Spleen (tissue), 11 donors: ENCODE results near the gene SLC4A9. TPM values are rescaled to one million over a fixed set of nuclear protein-coding genes. Genes with fewer than 3 reads are reported as not detected.

Experiments
- DNase-seq: peaks from one replicate; pipeline ENCODE4 v3.0.0-alpha.2; 2020
- H3K27ac ChIP-seq, 8 donors: fragments of 200-600 bp; sonication (generic) in 7 of 8; 1 replicate in 4 of 8; 2 replicates in 4 of 8; pipeline versions ENCODE4 v1.5.0 to v1.8.0; 2016 to 2021; ENCODE audit warnings: inconsistent platforms in 4 of 8, mild to moderate bottlenecking in 4 of 8, moderate library complexity in 1 of 8
- H3K27me3 ChIP-seq, 7 donors: fragments of 200-600 bp; sonication (generic) in 6 of 7; replicated peaks in 1 of 7; 1 replicate in 4 of 7; 2 replicates in 3 of 7; pipeline versions ENCODE4 v1.5.0 to v1.8.0; 2016 to 2021; ENCODE audit warnings: inconsistent platforms in 3 of 7, mild to moderate bottlenecking in 1 of 7
- H3K36me3 ChIP-seq, 6 donors: fragments of 200-600 bp; sonication (generic) in 5 of 6; 1 replicate in 4 of 6; 2 replicates in 2 of 6; pipeline versions ENCODE4 v1.5.0 to v1.8.0; 2016 to 2021; ENCODE audit warnings: inconsistent platforms in 2 of 6
- H3K4me1 ChIP-seq, 6 donors: fragments of 200-600 bp; sonication (generic) in 5 of 6; 1 replicate in 3 of 6; 2 replicates in 3 of 6; pipeline versions ENCODE4 v1.5.0 to v1.8.0; 2016 to 2021; ENCODE audit warnings: inconsistent platforms in 3 of 6
- H3K4me3 ChIP-seq, 8 donors: fragments of 200-600 bp; sonication (generic) in 7 of 8; 1 replicate in 4 of 8; 2 replicates in 4 of 8; pipeline versions ENCODE4 v1.5.0 to v1.8.0; 2016 to 2021; ENCODE audit warnings: inconsistent platforms in 4 of 8, mild to moderate bottlenecking in 4 of 8, moderate library complexity in 2 of 8
- H3K9me3 ChIP-seq, 8 donors: fragments of 200-600 bp; sonication (generic) in 7 of 8; 1 replicate in 4 of 8; 2 replicates in 4 of 8; pipeline versions ENCODE4 v1.5.0 to v1.8.0; 2016 to 2021; ENCODE audit warnings: inconsistent platforms in 4 of 8
- CTCF ChIP-seq, 11 experiments: fragments of 200-600 bp in 7 of 11; fragments of 450-650 bp in 4 of 11; sonication (generic) in 4 of 11; IDR thresholded peaks in 8 of 11; conservative IDR thresholded peaks in 3 of 11; 1 replicate in 7 of 11; 2 replicates in 4 of 11; pipeline versions ENCODE4 v1.4.0 to v1.8.0; 2016 to 2021; ENCODE audit warnings: antibody characterized with exemption in 11 of 11, inconsistent platforms in 4 of 11, mild to moderate bottlenecking in 1 of 11
- POLR2A ChIP-seq, 3 donors: fragments of 450-650 bp; IDR thresholded peaks; one replicate each; pipeline ENCODE4 v1.5.1; 2017; ENCODE audit warnings: antibody characterized with exemption in 3 of 3, mild to moderate bottlenecking in 1 of 3
- POLR2AphosphoS5 ChIP-seq, 3 donors: sonication (generic); formaldehyde crosslinking; IDR thresholded peaks; one replicate each; pipeline ENCODE4 v1.5.1; 2017; ENCODE audit warnings: antibody characterized with exemption in 3 of 3
- WGBS, 5 donors: extraction: QIAGEN DNeasy Blood & Tissue Kit in 3 of 5; methylation state at CpG; one replicate each; pipeline versions ENCODE4 v1.1.5 to v1.1.7; 2013 to 2018; 5-methylcytosine and 5-hydroxymethylcytosine counted together
- intact Hi-C: fragments of 100-400 bp; cut with DNase I; formaldehyde crosslinking; loops from one replicate; pipeline ENCODE4 v1.15.0; 2023; ENCODE audit warnings: low total_unique reads
- polyA plus RNA-seq, 3 donors: library from polyadenylated mRNA; stranded (reverse); fragments of 200-250 nt; gene quantifications; one replicate each; pipeline ENCODE4 v1.2.1, GENCODE V29; 2013
- total RNA-seq, 7 donors: library from RNA; depleted of rRNA in 3 of 7; stranded (reverse); fragments of >200 nt in 3 of 7; fragmentation: NEBNext Ultra II Directional in 4 of 7; extraction: Animal tissue kit (Norgen Biotek cat#: 25700) in 4 of 7; gene quantifications; one replicate each; pipeline versions ENCODE4 v1.1.0 to v1.2.1, GENCODE V29; 2016 to 2021
- donor health status: healthy with polysubstance abuse.
- donor health status: DM: no; HTN: no; CAD: no; lungs with moderate emphysema.
- donor health status: DM: no; HTN: no; CAD: no.
- donor health status: Bipolar disorder and iron deficiency.
- donor health status: healthy.
- donor health status: DM: no; HTN: no; CAD: no.
- donor health status: DM: yes; HTN: yes; CAD: no.

SLC4A9 gene
- total and polyA plus RNA-seq, 10 donors = 0.03 to 0.54 (median 0.10) TPM; not detected in 3

- H3K36me3 ChIP-seq = no peaks in the 10 kb centered on the region
- peak overlapping the region in 1 of 8 donors; percentile 1 for H3K27ac ChIP-seq
- no peak for TF ChIP-seq CTCF (IDR thresholded peaks at IDR 0.05 in 8 of 11, conservative IDR thresholded peaks at IDR 0.05 in 3 of 11)
- no peak for DNase-seq
- no peaks in the 10 kb centered on the region for H3K27me3 ChIP-seq
- peaks cover 0 to 13% (median 4%) of the 10 kb centered on the region in 6 donors for H3K4me1 ChIP-seq
- no peak overlapping the region for H3K4me3 ChIP-seq
- intact Hi-C loops = no loop called here
- H3K9me3 ChIP-seq = peaks cover 0 to 4% (median 0%) of the 10 kb centered on the region in 8 donors
Observed at GRCh38 chr5:140382866-140383265, 22.9 kb downstream of the SLC4A9 start.

GRCh38 chr5:140383300-140383699 is 23.3 kb downstream of the SLC4A9 start:
- Histone ChIP-seq H3K4me3 (no peak overlapping the region), H3K36me3 (no peaks in the 10 kb centered on the region), H3K27me3 (no peaks in the 10 kb centered on the region), H3K4me1 (peaks cover 0 to 13% (median 4%) of the 10 kb centered on the region in 6 donors), H3K27ac (peak overlapping the region in 1 of 8 donors; percentile 1), H3K9me3 (peaks cover 0 to 4% (median 0%) of the 10 kb centered on the region in 8 donors)
- 70 to 85% (median 72%) methylated on average over 2 of the region's 2 CpGs for WGBS, 5 donors
- intact Hi-C loops = no loop called here
- DNase-seq = no peak
- no peak for TF ChIP-seq POLR2A (IDR thresholded peaks at IDR 0.05)
- no peak for TF ChIP-seq POLR2AphosphoS5 (IDR thresholded peaks at IDR 0.05)

- WGBS, 5 donors = 90 to 97% (median 93%) methylated on average over 2 of the region's 2 CpGs
- no peaks in the 10 kb centered on the region for H3K9me3 ChIP-seq
- peaks cover 0 to 8% (median under 1%) of the 10 kb centered on the region in 6 donors for H3K36me3 ChIP-seq
- H3K27ac ChIP-seq = no peak overlapping the region
- H3K4me1 ChIP-seq = peaks cover 0 to 8% (median 3%) of the 10 kb centered on the region in 6 donors
- intact Hi-C loops = no loop called here
- H3K27me3 ChIP-seq = no peaks in the 10 kb centered on the region
- TF ChIP-seq CTCF (IDR thresholded peaks at IDR 0.05 in 8 of 11, conservative IDR thresholded peaks at IDR 0.05 in 3 of 11) (no peak), POLR2AphosphoS5 (IDR thresholded peaks at IDR 0.05) (no peak), POLR2A (IDR thresholded peaks at IDR 0.05) (no peak)
- DNase-seq = no peak
- no peak overlapping the region for H3K4me3 ChIP-seq
Observed at GRCh38 chr5:140388052-140388451, 28.1 kb downstream of the SLC4A9 start.

GRCh38 chr5:140391312-140391711 is 31.3 kb downstream of the SLC4A9 start:
- Histone ChIP-seq H3K4me1 (no peaks in the 10 kb centered on the region), H3K9me3 (no peaks in the 10 kb centered on the region), H3K4me3 (no peak overlapping the region), H3K36me3 (peaks cover 0 to 15% (median 3%) of the 10 kb centered on the region in 6 donors), H3K27me3 (no peaks in the 10 kb centered on the region), H3K27ac (no peak overlapping the region)
- DNase-seq = no peak
- intact Hi-C loops = no loop called here
- TF ChIP-seq POLR2A (IDR thresholded peaks at IDR 0.05) = no peak
- no peak for TF ChIP-seq POLR2AphosphoS5 (IDR thresholded peaks at IDR 0.05)
- no peak for TF ChIP-seq CTCF (IDR thresholded peaks at IDR 0.05 in 8 of 11, conservative IDR thresholded peaks at IDR 0.05 in 3 of 11)
- 50 to 92% (median 75%) methylated on average over 1 of the region's 1 CpG for WGBS, 5 donors

GRCh38 chr5:140391732-140392131 is 31.7 kb downstream of the SLC4A9 start:
- no peak overlapping the region for H3K4me3 ChIP-seq
- H3K27me3 ChIP-seq = no peaks in the 10 kb centered on the region
- H3K36me3 ChIP-seq = peaks cover 0 to 15% (median 3%) of the 10 kb centered on the region in 6 donors
- H3K9me3 ChIP-seq = no peaks in the 10 kb centered on the region
- TF ChIP-seq POLR2A (IDR thresholded peaks at IDR 0.05) (no peak), CTCF (IDR thresholded peaks at IDR 0.05 in 8 of 11, conservative IDR thresholded peaks at IDR 0.05 in 3 of 11) (no peak), POLR2AphosphoS5 (IDR thresholded peaks at IDR 0.05) (no peak)
- intact Hi-C loops = no loop called here
- no peak overlapping the region for H3K27ac ChIP-seq
- DNase-seq = no peak
- 91 to 94% (median 93%) methylated on average over 1 of the region's 1 CpG for WGBS, 5 donors
- no peaks in the 10 kb centered on the region for H3K4me1 ChIP-seq
